ENCODE results near the gene QTRT2. TPM values are rescaled to one million over a fixed set of nuclear protein-coding genes. Genes with fewer than 3 reads are reported as not detected.
A peak's percentile ranks its signal among the peaks of the same experiment; 100 is the strongest.

The QTRT2 gene
- total and polyA plus RNA-seq, 2 experiments from 2014 or later = 8.3 to 11.7 TPM

DNA sequence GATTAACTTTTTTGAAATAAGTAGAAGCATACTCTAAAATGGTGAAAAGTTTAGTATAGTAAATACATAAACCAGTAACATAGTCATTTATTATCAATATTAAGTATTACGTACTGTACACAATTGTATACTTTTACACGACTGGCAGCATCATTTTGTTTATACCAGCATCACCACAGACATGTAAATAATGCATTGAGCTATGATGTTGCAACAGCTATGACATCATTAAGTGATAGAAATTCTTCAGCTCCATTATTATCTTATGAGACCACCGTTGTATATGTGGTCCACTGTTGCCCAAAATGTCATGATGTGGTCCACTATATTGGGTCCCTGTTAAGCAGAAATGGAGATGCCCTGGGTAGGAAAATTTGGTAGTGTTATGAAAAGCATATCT lies 71.0 kb downstream of the QTRT2 start:
- no peak for TF ChIP-seq EZH2phosphoT487 (IDR thresholded peaks at IDR 0.05; ENCODE audit: insufficient read depth, low read depth)
- TF ChIP-seq EZH2 (IDR thresholded peaks at IDR 0.05; ENCODE audit: insufficient read depth, poor library complexity, severe bottlenecking) = no peak
- Histone ChIP-seq H3K9me2 (ENCODE audit: insufficient read depth) (no peaks in the 10 kb centered on the region), H3K27ac (no peak overlapping the region), H3K4me2 (ENCODE audit: unreplicated experiment) (no peak overlapping the region), H3F3A (ENCODE audit: insufficient read depth) (0 out of 2 replicates have a peak, but pooled peaks cover 5% of the 10 kb centered on the region), H3K4me1 (ENCODE audit: insufficient read depth) (peaks cover 3% of the 10 kb centered on the region; the same call in 1 of the 2 replicates), H4K20me1 (ENCODE audit: insufficient read depth) (no peaks in the 10 kb centered on the region), H3K4me3 (no peak overlapping the region), H3K9me3 (ENCODE audit: low read depth) (no peaks in the 10 kb centered on the region), H3K36me3 (ENCODE audit: low read depth) (no peaks in the 10 kb centered on the region), H3K9ac (no peak overlapping the region), H3K27me3 (replicated peaks; ENCODE audit: insufficient read depth) (no peaks in the 10 kb centered on the region), H3K79me2 (ENCODE audit: insufficient read depth) (no peaks in the 10 kb centered on the region), H2AFZ (no peak overlapping the region)
- WGBS, 2 experiments (ENCODE audit: low coverage in 1 of 2, low lambda C conversion rate in 2 of 2, missing lambda C conversion rate in 2 of 2) = 77% methylated on average over 3 of the region's 3 CpGs
- in situ Hi-C loops (cut with MboI) = no loop called here
- DNase-seq = peak; percentile 23

- Histone ChIP-seq H3K27me3 (replicated peaks; ENCODE audit: insufficient read depth) (no peaks in the 10 kb centered on the region), H2AFZ (no peak overlapping the region), H3K4me1 (ENCODE audit: insufficient read depth) (no peaks in the 10 kb centered on the region), H3F3A (ENCODE audit: insufficient read depth) (no peaks in the 10 kb centered on the region), H3K4me2 (ENCODE audit: unreplicated experiment) (no peak overlapping the region), H3K9ac (no peak overlapping the region), H3K79me2 (ENCODE audit: insufficient read depth) (no peaks in the 10 kb centered on the region), H3K4me3 (no peak overlapping the region), H3K9me3 (ENCODE audit: low read depth) (no peaks in the 10 kb centered on the region), H3K9me2 (ENCODE audit: insufficient read depth) (no peaks in the 10 kb centered on the region), H4K20me1 (ENCODE audit: insufficient read depth) (no peaks in the 10 kb centered on the region), H3K36me3 (ENCODE audit: low read depth) (no peaks in the 10 kb centered on the region), H3K27ac (no peak overlapping the region)
- WGBS, 2 experiments (ENCODE audit: low coverage in 1 of 2, low lambda C conversion rate in 2 of 2, missing lambda C conversion rate in 2 of 2) = 88 to 100% methylated on average over 1 of the region's 1 CpG
- in situ Hi-C loops (cut with MboI) = no loop called here
- DNase-seq = peak; percentile 15
- TF ChIP-seq EZH2phosphoT487 (IDR thresholded peaks at IDR 0.05; ENCODE audit: insufficient read depth, low read depth) (no peak), EZH2 (IDR thresholded peaks at IDR 0.05; ENCODE audit: insufficient read depth, poor library complexity, severe bottlenecking) (no peak)
These were observed 71.7 kb downstream of the QTRT2 start for GRCh38 chr3:114128231-114128630.

GRCh38 chr3:114128826-114129225 lies 72.3 kb downstream of the QTRT2 start:
- H2AFZ ChIP-seq = no peak overlapping the region
- H3K79me2 ChIP-seq (ENCODE audit: insufficient read depth) = no peaks in the 10 kb centered on the region
- no peak for TF ChIP-seq EZH2phosphoT487 (IDR thresholded peaks at IDR 0.05; ENCODE audit: insufficient read depth, low read depth)
- no peak for TF ChIP-seq EZH2 (IDR thresholded peaks at IDR 0.05; ENCODE audit: insufficient read depth, poor library complexity, severe bottlenecking)

GRCh38 chr3:114132500-114132899 lies 76.0 kb downstream of the QTRT2 start:
- Histone ChIP-seq H3K4me3 (no peak overlapping the region), H3K9me3 (ENCODE audit: low read depth) (no peaks in the 10 kb centered on the region), H4K20me1 (ENCODE audit: insufficient read depth) (no peaks in the 10 kb centered on the region), H2AFZ (no peak overlapping the region), H3K9me2 (ENCODE audit: insufficient read depth) (no peaks in the 10 kb centered on the region), H3K36me3 (ENCODE audit: low read depth) (no peaks in the 10 kb centered on the region), H3F3A (ENCODE audit: insufficient read depth) (no peaks in the 10 kb centered on the region), H3K27ac (no peak overlapping the region), H3K79me2 (ENCODE audit: insufficient read depth) (no peaks in the 10 kb centered on the region), H3K4me1 (ENCODE audit: insufficient read depth) (no peaks in the 10 kb centered on the region), H3K27me3 (replicated peaks; ENCODE audit: insufficient read depth) (no peaks in the 10 kb centered on the region), H3K4me2 (ENCODE audit: unreplicated experiment) (no peak overlapping the region), H3K9ac (no peak overlapping the region)
- WGBS, 2 experiments (ENCODE audit: low coverage in 1 of 2, low lambda C conversion rate in 2 of 2, missing lambda C conversion rate in 2 of 2) = 95 to 98% methylated on average over 3 of the region's 3 CpGs
- TF ChIP-seq EZH2phosphoT487 (IDR thresholded peaks at IDR 0.05; ENCODE audit: insufficient read depth, low read depth) = no peak
- TF ChIP-seq EZH2 (IDR thresholded peaks at IDR 0.05; ENCODE audit: insufficient read depth, poor library complexity, severe bottlenecking) = no peak
- in situ Hi-C loops (cut with MboI) = no loop called here
- no peak for DNase-seq

More at GRCh38 chr3:114128826-114129225, 72.3 kb downstream of the QTRT2 start:
- no peaks in the 10 kb centered on the region for H4K20me1 ChIP-seq (ENCODE audit: insufficient read depth)
- DNase-seq = no peak
- H3K36me3 ChIP-seq (ENCODE audit: low read depth) = no peaks in the 10 kb centered on the region
- H3K27me3 ChIP-seq (replicated peaks; ENCODE audit: insufficient read depth) = no peaks in the 10 kb centered on the region
- H3K9me3 ChIP-seq (ENCODE audit: low read depth) = no peaks in the 10 kb centered on the region
- H3K9ac ChIP-seq = no peak overlapping the region
- no peaks in the 10 kb centered on the region for H3F3A ChIP-seq (ENCODE audit: insufficient read depth)
- H3K27ac ChIP-seq = no peak overlapping the region
- H3K4me3 ChIP-seq = no peak overlapping the region
- H3K4me2 ChIP-seq (ENCODE audit: unreplicated experiment) = no peak overlapping the region
- in situ Hi-C loops (cut with MboI) = no loop called here
- no peaks in the 10 kb centered on the region for H3K9me2 ChIP-seq (ENCODE audit: insufficient read depth)
- 85 to 86% methylated on average over 8 of the region's 8 CpGs for WGBS, 2 experiments (ENCODE audit: low coverage in 1 of 2, low lambda C conversion rate in 2 of 2, missing lambda C conversion rate in 2 of 2)
- H3K4me1 ChIP-seq (ENCODE audit: insufficient read depth) = no peaks in the 10 kb centered on the region

- 93 to 94% methylated on average over 3 of the region's 3 CpGs for WGBS, 2 experiments (ENCODE audit: low coverage in 1 of 2, low lambda C conversion rate in 2 of 2, missing lambda C conversion rate in 2 of 2)
- no peak overlapping the region for H3K4me2 ChIP-seq (ENCODE audit: unreplicated experiment)
- no peaks in the 10 kb centered on the region for H3K9me3 ChIP-seq (ENCODE audit: low read depth)
- no peaks in the 10 kb centered on the region for H3K79me2 ChIP-seq (ENCODE audit: insufficient read depth)
- no peaks in the 10 kb centered on the region for H3K4me1 ChIP-seq (ENCODE audit: insufficient read depth)
- H3K36me3 ChIP-seq (ENCODE audit: low read depth) = no peaks in the 10 kb centered on the region
- no peak for DNase-seq
- H3F3A ChIP-seq (ENCODE audit: insufficient read depth) = no peaks in the 10 kb centered on the region
- no peaks in the 10 kb centered on the region for H3K9me2 ChIP-seq (ENCODE audit: insufficient read depth)
- H3K27ac ChIP-seq = no peak overlapping the region
- no peak overlapping the region for H3K9ac ChIP-seq
- TF ChIP-seq EZH2phosphoT487 (IDR thresholded peaks at IDR 0.05; ENCODE audit: insufficient read depth, low read depth) (no peak), EZH2 (IDR thresholded peaks at IDR 0.05; ENCODE audit: insufficient read depth, poor library complexity, severe bottlenecking) (no peak)
- H2AFZ ChIP-seq = no peak overlapping the region
- H4K20me1 ChIP-seq (ENCODE audit: insufficient read depth) = no peaks in the 10 kb centered on the region
- H3K4me3 ChIP-seq = no peak overlapping the region
- no peaks in the 10 kb centered on the region for H3K27me3 ChIP-seq (replicated peaks; ENCODE audit: insufficient read depth)
- in situ Hi-C loops (cut with MboI) = no loop called here
These were observed 77.4 kb downstream of the QTRT2 start for GRCh38 chr3:114133947-114134346.

Other genes with a start within 250 kb of the QTRT2 start
- 3.2 and 19.9 TPM in 2 replicates for gene GRAMD1C, start 217.9 kb upstream of the QTRT2 start, total RNA-seq (2014; rRNA removed; shearing (Covaris generic))
- gene GRAMD1C, start 217.9 kb upstream of the QTRT2 start, polyA plus RNA-seq (2016; fragmentation: Nextera tagmentation; extraction: Ambion mirVana) = 6.0 and 6.4 TPM in 2 replicates
- 1.6 and 3.8 TPM in 2 replicates for gene ZDHHC23, start 108.7 kb upstream of the QTRT2 start, total RNA-seq (2014; rRNA removed; shearing (Covaris generic))
- gene ZDHHC23, start 108.7 kb upstream of the QTRT2 start, polyA plus RNA-seq (2016; fragmentation: Nextera tagmentation; extraction: Ambion mirVana) = 0.40 and 0.98 TPM in 2 replicates
- gene CCDC191, start 211 bp upstream of the QTRT2 start, total RNA-seq (2014; rRNA removed; shearing (Covaris generic)) = 0.43 and 2.4 TPM in 2 replicates
- gene CCDC191, start 211 bp upstream of the QTRT2 start, polyA plus RNA-seq (2016; fragmentation: Nextera tagmentation; extraction: Ambion mirVana) = 1.1 and 1.5 TPM in 2 replicates
- gene DRD3, start 122.3 kb downstream of the QTRT2 start, total RNA-seq (2014; rRNA removed; shearing (Covaris generic)) = not detected in 2 replicates
- gene DRD3, start 122.3 kb downstream of the QTRT2 start, polyA plus RNA-seq (2016; fragmentation: Nextera tagmentation; extraction: Ambion mirVana) = not detected in 2 replicates
- not detected in 2 replicates for gene ZNF80, start 180.8 kb downstream of the QTRT2 start, total RNA-seq (2014; rRNA removed; shearing (Covaris generic))
- gene ZNF80, start 180.8 kb downstream of the QTRT2 start, polyA plus RNA-seq (2016; fragmentation: Nextera tagmentation; extraction: Ambion mirVana) = not detected in 2 replicates
- gene TIGIT, start 237.3 kb downstream of the QTRT2 start, total RNA-seq (2014; rRNA removed; shearing (Covaris generic)) = not detected in 2 replicates
- gene TIGIT, start 237.3 kb downstream of the QTRT2 start, polyA plus RNA-seq (2016; fragmentation: Nextera tagmentation; extraction: Ambion mirVana) = not detected in 2 replicates

All from GM23248 (cell line).